Left colon (tissue), 2 donors: ENCODE measurements around the gene TOMM34. TPM values are rescaled to one million over a fixed set of nuclear protein-coding genes. Genes with fewer than 3 reads are reported as not detected.

ENCODE experiments used
- ATAC-seq: fragments of 200-7000 bp; cut with Tn5 transposase; one replicate; pipeline ENCODE4 v1.9.1; 2020; ENCODE audit warnings: mild to moderate bottlenecking, moderate library complexity
- DNase-seq, 2 donors: peaks; one replicate each; pipeline ENCODE4 v3.0.0-alpha.2; 2020
- intact Hi-C, 2 donors: fragments of 100-400 bp; cut with DNase I in 1 of 2; cut with micrococcal nuclease in 1 of 2; formaldehyde crosslinking; loops; one replicate each; pipeline versions ENCODE4 v1.11.2 to v1.14.0; 2022; cut with DNase I, micrococcal nuclease
- total RNA-seq, 2 donors: library from RNA; stranded (reverse); fragmentation: NEBNext Ultra II Directional; extraction: Animal tissue kit (Norgen Biotek cat#: 25700); gene quantifications; one replicate each; pipeline ENCODE4 v1.2.1, GENCODE V29; 2021
- donor health status: DM: no; HTN: no; CAD: no.
- donor health status: DM: yes; HTN: yes; CAD: no.

TOMM34 gene
- total RNA-seq, 2 donors from 2014 or later, result 11.8 to 13.0 TPM

GRCh38 chr20:44941120-44941691 lies 19.0 kb downstream of the TOMM34 start:
- DNase-seq (no peak), ATAC-seq (no peak)
- intact Hi-C loops, result no loop called here

GRCh38 chr20:44938637-44939036 lies 21.6 kb downstream of the TOMM34 start:
- intact Hi-C loops, result no loop called here
- ATAC-seq (no peak), DNase-seq (no peak)

- intact Hi-C loops, result no loop called here
Measured at GRCh38 chr20:44936510-44936909, 23.7 kb downstream of the TOMM34 start.

GRCh38 chr20:44932916-44933315 lies 27.3 kb downstream of the TOMM34 start:
- ATAC-seq, result no peak

More at GRCh38 chr20:44936510-44936909, 23.7 kb downstream of the TOMM34 start:
- ATAC-seq (no peak), DNase-seq (no peak)

GRCh38 chr20:44931911-44932310 lies 28.3 kb downstream of the TOMM34 start:
- DNase-seq (no peak), ATAC-seq (no peak)
- intact Hi-C loops, result no loop called here

More at GRCh38 chr20:44932916-44933315, 27.3 kb downstream of the TOMM34 start:
- DNase-seq, result no peak
- intact Hi-C loops, result no loop called here

GRCh38 chr20:44930517-44931168 lies 29.6 kb downstream of the TOMM34 start:
- DNase-seq (no peak), ATAC-seq (no peak)
- intact Hi-C loops, result no loop called here

GRCh38 chr20:44928595-44928994 lies 31.6 kb downstream of the TOMM34 start:
- intact Hi-C loops, result no loop called here
- no peak for DNase-seq
- no peak for ATAC-seq

GRCh38 chr20:44924541-44924940 lies 35.7 kb downstream of the TOMM34 start:
- ATAC-seq (no peak), DNase-seq (no peak)
- intact Hi-C loops, result no loop called here

GRCh38 chr20:44921447-44921846 lies 38.8 kb downstream of the TOMM34 start:
- intact Hi-C loops, result no loop called here
- ATAC-seq (no peak), DNase-seq (no peak)

GRCh38 chr20:44918761-44919160 lies 41.4 kb downstream of the TOMM34 start:
- intact Hi-C loops, result no loop called here
- no peak for ATAC-seq
- no peak for DNase-seq

- no peak for ATAC-seq
- intact Hi-C loops, result no loop called here
Measured at GRCh38 chr20:44918342-44918741, 41.9 kb downstream of the TOMM34 start.

GRCh38 chr20:44917399-44917798 lies 42.8 kb downstream of the TOMM34 start:
- intact Hi-C loops, result no loop called here
- DNase-seq (no peak), ATAC-seq (no peak)

More at GRCh38 chr20:44918342-44918741, 41.9 kb downstream of the TOMM34 start:
- no peak for DNase-seq

GRCh38 chr20:44916586-44916985 lies 43.6 kb downstream of the TOMM34 start:
- ATAC-seq (no peak), DNase-seq (no peak)
- intact Hi-C loops, result no loop called here

GRCh38 chr20:44914924-44915323 lies 45.3 kb downstream of the TOMM34 start:
- intact Hi-C loops, result no loop called here
- DNase-seq (no peak), ATAC-seq (no peak)

- ATAC-seq (no peak), DNase-seq (no peak)
- intact Hi-C loops, result no loop called here
Measured at GRCh38 chr20:44912189-44912588, 48.0 kb downstream of the TOMM34 start.

GRCh38 chr20:44911264-44911921 lies 48.8 kb downstream of the TOMM34 start:
- ATAC-seq (peak; percentile 63), DNase-seq (peak; percentile 63 to 72)
- intact Hi-C loops, result no loop called here

- DNase-seq (no peak), ATAC-seq (no peak)
- intact Hi-C loops, result no loop called here
Measured at GRCh38 chr20:44910690-44911262, 49.4 kb downstream of the TOMM34 start.

- intact Hi-C loops, result no loop called here
- ATAC-seq (peak; percentile 86), DNase-seq (peak; percentile 80 to 84)
Measured at GRCh38 chr20:44909872-44910689, 50.1 kb downstream of the TOMM34 start, which contains the start of gene PABPC1L. PABPC1L (plus strand) TSS chr20:44910060; CDS start chr20:44910144, 84 bp downstream.
